ENCODE data around the gene SMIM35.
"Not testable (repeated sequence)": the region's sequence is repeated elsewhere in the genome, so short reads cannot be mapped to it uniquely, and the experiment has no call there.

SMIM35 gene

GRCh38 chr11:118064956-118065355 is 21.8 kb downstream of the SMIM35 start:
- in situ Hi-C loops (cut with MboI; ENCODE audit: low sequenced_read_pairs): no loop called here
- Histone ChIP-seq H3K27me3 (ENCODE audit: low read depth) (no peaks in the 10 kb centered on the region), H3K36me3 (replicated peaks) (no peaks in the 10 kb centered on the region), H3K9me3 (no peaks in the 10 kb centered on the region), H3K4me3 (no peak overlapping the region), H3K4me1 (no peaks in the 10 kb centered on the region)
- no peak for DNase-seq (ENCODE audit: low spot score in 2 of 2)

GRCh38 chr11:118062631-118063030 is 24.1 kb downstream of the SMIM35 start:
- H3K4me3 ChIP-seq; in situ Hi-C loops (cut with MboI; ENCODE audit: low sequenced_read_pairs); H3K36me3 ChIP-seq (replicated peaks); DNase-seq (ENCODE audit: low spot score in 2 of 2); H3K27me3 ChIP-seq (ENCODE audit: low read depth); H3K4me1 ChIP-seq; H3K9me3 ChIP-seq: not testable (repeated sequence)

DNA sequence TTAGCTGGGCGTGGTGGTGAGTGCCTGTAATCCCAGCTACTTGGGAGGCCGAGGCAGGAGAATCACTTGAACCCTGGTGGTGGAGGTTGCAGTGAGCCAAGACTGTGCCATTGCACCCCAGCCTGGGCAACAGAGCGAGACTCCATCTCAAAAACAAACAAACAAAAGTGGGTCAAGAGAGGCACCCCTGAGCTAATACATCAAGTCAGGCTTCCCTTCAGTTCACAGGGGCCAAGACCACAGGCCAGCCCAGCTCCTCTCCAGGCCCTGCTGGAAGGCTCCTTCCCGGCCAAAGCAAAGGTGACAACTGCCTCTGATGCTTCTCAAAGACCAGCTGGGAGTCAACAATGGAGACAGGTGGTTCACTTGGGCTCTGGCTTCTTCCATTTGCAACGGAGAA is 24.6 kb downstream of the SMIM35 start:
- peaks cover 12% of the 10 kb centered on the region for H3K27me3 ChIP-seq (ENCODE audit: low read depth)
- H3K9me3 ChIP-seq; H3K4me3 ChIP-seq; DNase-seq (ENCODE audit: low spot score in 2 of 2); H3K36me3 ChIP-seq (replicated peaks); H3K4me1 ChIP-seq; in situ Hi-C loops (cut with MboI; ENCODE audit: low sequenced_read_pairs): not testable (repeated sequence)

DNA sequence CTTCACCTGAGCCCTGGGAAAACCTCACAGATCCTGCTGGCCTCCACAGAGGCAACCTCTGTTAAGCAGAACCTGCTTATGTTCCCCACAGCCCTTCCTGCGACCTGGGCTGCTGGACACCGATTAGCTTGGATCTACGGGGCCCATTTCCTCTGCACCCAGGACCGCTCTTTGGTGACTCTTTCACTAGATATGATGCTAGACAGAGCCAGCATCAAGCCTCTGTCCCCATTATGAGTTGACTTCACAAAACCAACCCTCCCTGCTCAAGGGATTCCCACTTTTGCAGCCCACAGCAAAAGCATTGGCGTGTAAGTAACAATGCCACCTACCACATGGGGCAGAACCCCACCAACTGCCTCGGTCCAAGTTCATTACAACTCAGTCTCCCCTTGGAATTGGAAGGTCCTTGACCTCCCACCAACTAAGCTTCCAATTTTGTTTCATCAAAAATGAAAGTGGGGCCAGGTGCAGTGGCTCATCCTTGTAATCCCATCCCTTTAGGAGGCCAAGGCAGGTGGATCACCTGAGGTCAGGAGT is 25.1 kb downstream of the SMIM35 start:
- peaks cover 17% of the 10 kb centered on the region for H3K27me3 ChIP-seq (ENCODE audit: low read depth)
- in situ Hi-C loops (cut with MboI; ENCODE audit: low sequenced_read_pairs): no loop called here
- H3K4me3 ChIP-seq: no peak overlapping the region
- H3K4me1 ChIP-seq: no peaks in the 10 kb centered on the region
- H3K36me3 ChIP-seq (replicated peaks): no peaks in the 10 kb centered on the region
- DNase-seq (ENCODE audit: low spot score in 2 of 2): no peak
- no peaks in the 10 kb centered on the region for H3K9me3 ChIP-seq

DNA sequence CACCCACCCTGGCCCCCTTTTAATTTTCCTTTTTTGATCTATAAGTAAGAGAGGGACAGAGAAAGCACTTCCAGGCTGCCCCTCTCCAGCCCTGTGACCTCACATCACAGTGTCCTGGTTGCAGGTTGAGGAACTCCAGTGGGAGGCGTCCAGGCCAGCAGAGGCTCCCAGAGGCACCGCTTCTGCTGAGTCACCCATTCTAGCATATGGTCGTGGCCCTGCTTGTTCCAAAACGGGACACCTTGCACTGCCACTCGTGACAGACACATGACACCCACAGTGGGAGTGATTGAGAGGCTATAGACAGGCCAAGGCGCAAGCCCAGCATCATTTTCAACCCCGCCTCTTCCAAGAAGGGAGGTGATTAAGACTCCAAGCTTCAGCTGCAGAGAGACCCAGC is 25.9 kb downstream of the SMIM35 start:
- Histone ChIP-seq H3K9me3 (no peaks in the 10 kb centered on the region), H3K4me3 (no peak overlapping the region), H3K27me3 (ENCODE audit: low read depth) (peaks cover 18% of the 10 kb centered on the region), H3K36me3 (replicated peaks) (no peaks in the 10 kb centered on the region), H3K4me1 (no peaks in the 10 kb centered on the region)
- no peak for DNase-seq (ENCODE audit: low spot score in 2 of 2)
- in situ Hi-C loops (cut with MboI; ENCODE audit: low sequenced_read_pairs): no loop called here

GRCh38 chr11:118060081-118060661 is 26.6 kb downstream of the SMIM35 start:
- DNase-seq (ENCODE audit: low spot score in 2 of 2): no peak
- Histone ChIP-seq H3K4me3 (no peak overlapping the region), H3K9me3 (no peaks in the 10 kb centered on the region), H3K27me3 (ENCODE audit: low read depth) (peaks cover 18% of the 10 kb centered on the region), H3K36me3 (replicated peaks) (no peaks in the 10 kb centered on the region), H3K4me1 (no peaks in the 10 kb centered on the region)
- in situ Hi-C loops (cut with MboI; ENCODE audit: low sequenced_read_pairs): no loop called here

- no peaks in the 10 kb centered on the region for H3K9me3 ChIP-seq
- no peaks in the 10 kb centered on the region for H3K4me1 ChIP-seq
- DNase-seq (ENCODE audit: low spot score in 2 of 2): no peak
- H3K27me3 ChIP-seq (ENCODE audit: low read depth): peaks cover 18% of the 10 kb centered on the region
- in situ Hi-C loops (cut with MboI; ENCODE audit: low sequenced_read_pairs): loop anchor here (10.0 kb wide), 1 partner anchor 255 kb away; no protein-coding TSS in a partner anchor
- no peak overlapping the region for H3K4me3 ChIP-seq
- H3K36me3 ChIP-seq (replicated peaks): no peaks in the 10 kb centered on the region
Measured at GRCh38 chr11:118059246-118059940, 27.4 kb downstream of the SMIM35 start.

DNA sequence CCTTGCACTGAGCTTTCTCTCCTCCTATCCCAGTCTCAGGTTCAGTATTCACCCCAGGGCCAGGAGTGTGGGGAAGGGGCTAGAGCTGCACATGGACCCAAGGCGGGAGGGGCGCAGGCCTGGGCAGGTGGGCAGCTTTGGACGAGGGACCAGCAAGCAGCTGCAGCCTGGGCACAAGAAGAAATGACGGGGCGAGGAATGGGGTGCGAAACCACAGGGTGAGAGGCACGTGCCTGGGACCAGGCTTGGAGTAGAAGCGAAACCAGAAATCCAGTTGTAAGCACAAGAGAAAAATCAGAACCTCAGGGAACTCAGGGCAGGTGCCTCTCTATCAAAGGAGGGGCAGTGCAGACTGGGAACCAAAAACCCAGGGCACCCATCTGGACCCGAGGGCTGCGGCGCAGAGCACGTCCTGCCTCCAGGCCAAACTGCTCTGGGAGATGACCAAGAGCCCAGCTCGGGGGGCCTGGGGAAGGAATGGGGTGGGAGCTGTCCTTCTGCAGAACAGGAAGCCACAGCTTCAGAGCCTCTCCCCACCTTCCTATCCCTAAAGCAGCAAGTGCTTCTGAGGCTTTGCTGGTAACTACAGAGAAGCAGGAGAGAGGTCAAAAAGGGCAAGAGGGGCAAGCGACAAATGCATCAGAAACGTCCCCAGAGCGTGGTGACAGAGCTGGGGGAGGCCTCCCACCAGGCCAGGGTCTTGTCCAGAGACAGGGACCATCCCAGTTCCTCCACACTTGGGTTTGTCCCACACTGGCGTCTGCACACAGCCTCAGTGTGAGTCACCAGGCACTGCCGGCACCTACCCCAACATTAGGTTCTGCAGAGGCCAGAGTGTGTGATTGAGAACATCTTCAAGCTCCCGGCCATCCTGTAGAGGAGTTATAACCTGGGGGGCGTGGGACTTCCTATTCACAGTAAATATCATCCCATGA is 28.2 kb downstream of the SMIM35 start:
- Histone ChIP-seq H3K4me1 (no peaks in the 10 kb centered on the region), H3K27me3 (ENCODE audit: low read depth) (peaks cover 18% of the 10 kb centered on the region), H3K36me3 (replicated peaks) (no peaks in the 10 kb centered on the region), H3K9me3 (no peaks in the 10 kb centered on the region), H3K4me3 (no peak overlapping the region)
- in situ Hi-C loops (cut with MboI; ENCODE audit: low sequenced_read_pairs): loop anchor here (10.0 kb wide), 1 partner anchor 254 kb away; no protein-coding TSS in a partner anchor
- no peak for DNase-seq (ENCODE audit: low spot score in 2 of 2)

DNA sequence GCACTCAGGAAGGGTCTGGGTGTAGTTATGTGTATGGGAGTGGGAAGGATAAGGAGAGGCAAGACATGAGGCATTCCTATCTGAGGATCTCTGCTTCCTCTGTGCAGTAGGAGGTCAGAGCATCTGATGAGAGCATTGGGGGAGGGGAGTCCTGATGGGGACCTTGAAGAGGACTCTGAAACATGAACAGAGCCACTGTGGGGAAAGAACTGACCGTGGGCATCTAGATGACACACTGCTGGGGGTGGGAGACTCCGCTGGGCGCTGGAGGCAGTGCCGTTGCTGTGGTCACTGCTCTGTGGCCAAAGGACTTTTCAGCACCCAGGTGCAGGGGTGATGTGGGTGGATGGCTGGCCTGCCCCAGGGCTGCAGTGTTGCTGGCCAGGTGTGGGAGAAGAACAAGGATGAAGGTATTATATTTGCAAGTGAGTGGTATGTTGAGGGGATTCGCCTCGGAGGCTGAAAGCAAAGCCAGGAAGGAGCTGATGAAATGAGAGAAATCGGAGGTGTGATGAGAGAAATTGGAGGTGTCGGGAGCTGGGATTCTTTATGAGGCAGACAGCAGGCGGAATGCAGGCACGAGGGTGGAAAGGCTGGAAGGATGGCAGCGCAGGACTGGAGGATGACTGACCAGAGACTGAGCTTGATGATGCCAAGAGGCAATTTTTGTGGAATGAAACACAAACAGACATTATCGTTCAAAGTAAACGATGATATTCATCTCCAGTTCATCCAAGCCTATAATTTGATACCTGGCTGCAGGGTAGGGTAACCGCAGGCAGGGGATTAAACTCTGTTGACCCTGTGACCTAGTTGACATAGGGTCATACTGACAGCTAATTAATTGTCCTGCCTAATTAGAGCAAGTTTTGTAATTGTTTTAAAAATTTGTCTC is 29.3 kb downstream of the SMIM35 start:
- H3K27me3 ChIP-seq (ENCODE audit: low read depth): peaks cover 18% of the 10 kb centered on the region
- no peaks in the 10 kb centered on the region for H3K36me3 ChIP-seq (replicated peaks)
- H3K9me3 ChIP-seq: no peaks in the 10 kb centered on the region
- in situ Hi-C loops (cut with MboI; ENCODE audit: low sequenced_read_pairs): loop anchor here (10.0 kb wide), 1 partner anchor 253 kb away; no protein-coding TSS in a partner anchor
- H3K4me1 ChIP-seq: no peaks in the 10 kb centered on the region
- no peak overlapping the region for H3K4me3 ChIP-seq
- no peak for DNase-seq (ENCODE audit: low spot score in 2 of 2)

GRCh38 chr11:118056806-118057205 is 30.0 kb downstream of the SMIM35 start:
- no peak for DNase-seq (ENCODE audit: low spot score in 2 of 2)
- Histone ChIP-seq H3K4me3 (no peak overlapping the region), H3K4me1 (no peaks in the 10 kb centered on the region), H3K9me3 (no peaks in the 10 kb centered on the region), H3K27me3 (ENCODE audit: low read depth) (peaks cover 18% of the 10 kb centered on the region), H3K36me3 (replicated peaks) (no peaks in the 10 kb centered on the region)
- in situ Hi-C loops (cut with MboI; ENCODE audit: low sequenced_read_pairs): loop anchor here (10.0 kb wide), 1 partner anchor 252 kb away; no protein-coding TSS in a partner anchor

DNA sequence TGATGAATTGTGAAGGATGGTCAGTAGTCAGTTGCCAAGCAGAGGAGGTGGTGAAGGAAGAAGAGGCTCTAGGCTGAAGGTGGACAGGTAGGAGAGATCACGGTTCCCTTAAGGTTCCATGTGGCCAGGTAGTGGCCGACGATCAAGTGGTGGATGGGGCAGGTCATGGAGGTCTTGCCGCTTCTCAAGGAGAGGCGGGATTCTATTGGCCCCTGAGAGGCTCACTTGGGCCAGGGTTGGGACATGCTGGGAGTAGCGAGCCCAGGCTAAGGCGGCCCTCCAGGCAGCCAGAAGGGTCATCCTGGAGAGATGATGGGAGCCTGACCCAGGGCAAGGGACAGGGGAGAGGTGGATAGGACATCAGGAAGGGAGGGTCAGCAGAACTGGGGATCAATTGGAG is 30.8 kb downstream of the SMIM35 start:
- DNase-seq (ENCODE audit: low spot score in 2 of 2): no peak
- in situ Hi-C loops (cut with MboI; ENCODE audit: low sequenced_read_pairs): loop anchor here (10.0 kb wide), 1 partner anchor 251 kb away; no protein-coding TSS in a partner anchor
- Histone ChIP-seq H3K36me3 (replicated peaks) (no peaks in the 10 kb centered on the region), H3K4me3 (no peak overlapping the region), H3K9me3 (no peaks in the 10 kb centered on the region), H3K4me1 (no peaks in the 10 kb centered on the region), H3K27me3 (ENCODE audit: low read depth) (peaks cover 18% of the 10 kb centered on the region)

DNA sequence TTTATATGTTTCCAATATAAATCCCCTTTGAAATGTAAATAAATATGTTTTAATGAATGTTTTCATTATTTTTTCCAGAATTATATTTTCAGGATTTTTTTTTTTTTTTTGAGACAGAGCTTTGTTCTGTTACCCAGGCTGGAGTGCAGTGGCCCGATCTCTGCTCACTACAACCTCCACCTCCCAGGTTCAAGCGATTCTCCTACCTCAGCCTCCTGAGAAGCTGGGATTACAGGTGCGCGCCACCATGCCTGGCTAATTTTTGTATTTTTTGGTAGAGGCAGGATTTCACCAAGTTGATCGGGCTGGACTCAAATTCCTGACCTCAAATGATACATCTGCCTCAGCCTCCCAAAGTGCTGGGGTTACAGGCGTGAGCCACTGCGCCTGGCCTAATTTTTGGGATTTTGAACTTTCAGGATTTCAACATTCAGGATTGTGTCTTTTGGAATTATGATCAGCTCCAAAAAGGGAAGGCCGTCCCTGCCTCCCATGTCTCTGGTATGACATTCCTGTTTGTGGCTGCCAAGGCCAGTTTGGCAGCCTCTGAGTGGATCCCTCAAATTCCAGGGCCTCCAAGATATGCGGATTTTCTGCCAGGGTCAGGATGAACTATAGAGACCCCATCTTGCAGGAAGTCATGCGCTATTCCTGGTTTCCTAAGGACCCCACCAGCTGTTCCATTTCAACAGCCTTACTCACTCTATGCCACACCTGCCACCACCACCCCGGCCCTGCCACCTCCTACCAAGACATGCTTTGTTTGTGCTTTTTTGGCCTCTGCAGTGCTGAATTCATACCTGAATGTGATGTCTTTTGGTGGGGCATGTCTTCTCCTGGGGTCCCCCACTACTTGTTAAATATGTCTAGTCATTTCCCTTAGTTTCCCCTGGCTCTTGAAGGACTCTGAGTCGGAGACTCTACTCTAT is 31.8 kb downstream of the SMIM35 start:
- Histone ChIP-seq H3K9me3 (no peaks in the 10 kb centered on the region), H3K4me3 (no peak overlapping the region), H3K36me3 (replicated peaks) (no peaks in the 10 kb centered on the region), H3K27me3 (ENCODE audit: low read depth) (peaks cover 18% of the 10 kb centered on the region), H3K4me1 (no peaks in the 10 kb centered on the region)
- in situ Hi-C loops (cut with MboI; ENCODE audit: low sequenced_read_pairs): loop anchor here (10.0 kb wide), 1 partner anchor 250 kb away; no protein-coding TSS in a partner anchor
- no peak for DNase-seq (ENCODE audit: low spot score in 2 of 2)
